ENCODE measurements around the gene MED12L.

Gene MED12L

GRCh38 chr3:151322511-151322910, 237.0 kb downstream of the MED12L start:
- H3K27ac Mint-ChIP-seq, result no peak overlapping the region
- no peak overlapping the region for H3K4me3 Mint-ChIP-seq
- TF ChIP-seq CTCF (IDR thresholded peaks at IDR 0.05; ENCODE audit: unreplicated experiment in 3 of 3), result no peak
- H3K4me1 Mint-ChIP-seq, result no peaks in the 10 kb centered on the region
- H3K27me3 Mint-ChIP-seq (ENCODE audit: low read depth), result no peaks in the 10 kb centered on the region
- no peaks in the 10 kb centered on the region for H3K9me3 Mint-ChIP-seq
- no peaks in the 10 kb centered on the region for H3K36me3 Mint-ChIP-seq (ENCODE audit: low read depth)

DNA sequence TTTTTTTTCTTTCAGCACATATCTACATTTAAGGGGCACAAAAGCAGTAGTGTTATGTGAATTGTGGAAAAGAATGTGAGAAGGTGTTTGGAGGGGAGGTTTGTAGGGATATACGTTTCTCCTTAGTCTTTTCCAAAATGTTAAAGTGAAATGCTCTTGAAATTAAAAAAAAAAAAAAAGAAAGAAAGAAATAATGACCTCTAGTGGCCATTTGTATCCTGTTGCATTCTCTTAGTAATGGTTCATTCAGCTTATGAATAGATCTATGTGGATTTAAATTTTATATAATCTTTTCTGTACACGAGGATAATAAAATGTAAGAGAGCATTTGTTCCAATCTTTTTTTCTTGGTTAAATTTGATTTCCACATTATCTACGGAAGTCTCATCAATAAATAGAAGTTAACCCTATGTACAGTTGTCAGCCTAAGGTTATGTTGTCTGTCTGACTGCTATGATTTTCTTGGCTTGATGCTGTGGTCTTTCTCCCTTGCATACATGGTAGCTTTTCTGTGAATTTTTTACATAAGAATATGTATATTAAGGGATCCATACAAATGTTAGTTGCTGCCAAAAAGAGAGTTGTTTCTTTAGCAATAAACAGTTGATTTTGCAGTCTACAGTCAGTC, 242.2 kb downstream of the MED12L start:
- no peaks in the 10 kb centered on the region for H3K9me3 Mint-ChIP-seq
- no peaks in the 10 kb centered on the region for H3K4me1 Mint-ChIP-seq
- no peak overlapping the region for H3K4me3 Mint-ChIP-seq
- H3K36me3 Mint-ChIP-seq (ENCODE audit: low read depth), result no peaks in the 10 kb centered on the region
- no peaks in the 10 kb centered on the region for H3K27me3 Mint-ChIP-seq (ENCODE audit: low read depth)
- TF ChIP-seq CTCF (IDR thresholded peaks at IDR 0.05; ENCODE audit: unreplicated experiment in 3 of 3), result peak; percentile 50 to 68 (median 58)
- H3K27ac Mint-ChIP-seq, result no peak overlapping the region

DNA sequence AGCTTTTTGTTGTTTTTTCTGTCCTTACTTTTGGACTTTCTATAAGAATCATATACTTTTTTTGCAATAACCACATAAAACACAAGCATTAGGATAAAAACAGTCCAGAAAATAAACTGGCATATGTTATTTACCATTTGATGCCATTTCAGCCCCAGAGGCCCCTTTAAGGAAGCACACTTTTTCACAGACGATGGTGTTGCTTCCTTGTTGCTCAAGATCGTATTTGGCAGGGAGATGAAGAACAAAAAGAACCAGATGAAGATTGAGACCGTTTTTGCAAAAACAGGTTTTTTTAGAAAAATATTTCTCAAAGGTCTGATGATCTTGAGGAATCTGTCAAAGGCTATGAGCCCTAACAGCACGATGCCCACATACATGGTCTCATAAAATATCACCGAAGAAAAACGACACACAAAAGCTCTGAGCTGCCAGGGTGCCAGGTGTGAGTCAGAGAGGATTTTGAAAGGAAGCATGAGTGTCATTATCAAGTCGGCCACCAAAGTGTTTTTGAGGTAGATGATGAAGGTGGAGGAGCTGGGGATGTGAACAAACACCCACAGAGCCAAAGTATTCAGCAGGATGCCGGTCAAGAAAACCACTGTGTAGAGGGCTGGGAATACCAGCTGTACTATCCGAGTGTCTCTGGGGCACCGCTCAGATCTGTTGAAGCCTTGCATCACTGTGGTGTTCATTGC, 243.0 kb downstream of the MED12L start:
- Mint-ChIP-seq H3K9me3 (no peaks in the 10 kb centered on the region), H3K27me3 (ENCODE audit: low read depth) (no peaks in the 10 kb centered on the region), H3K4me1 (no peaks in the 10 kb centered on the region), H3K4me3 (no peak overlapping the region), H3K36me3 (ENCODE audit: low read depth) (no peaks in the 10 kb centered on the region), H3K27ac (no peak overlapping the region)
- TF ChIP-seq CTCF (IDR thresholded peaks at IDR 0.05; ENCODE audit: unreplicated experiment in 3 of 3), result no peak

- Mint-ChIP-seq H3K4me3 (no peak within 1 kb of the TSS), H3K27ac (no peak within 1 kb of the TSS), H3K27me3 (ENCODE audit: low read depth) (no peaks in the 10 kb centered on the region), H3K4me1 (no peaks in the 10 kb centered on the region), H3K36me3 (ENCODE audit: low read depth) (no peaks in the 10 kb centered on the region), H3K9me3 (no peaks in the 10 kb centered on the region)
- no peak for TF ChIP-seq CTCF (IDR thresholded peaks at IDR 0.05; ENCODE audit: unreplicated experiment in 3 of 3)
Observed at GRCh38 chr3:151329363-151329762, 243.9 kb downstream of the MED12L start, which contains the start of gene P2RY13. P2RY13 (minus strand) TSS chr3:151329549; CDS start chr3:151329528, 21 bp downstream.

- Mint-ChIP-seq H3K27me3 (ENCODE audit: low read depth) (no peaks in the 10 kb centered on the region), H3K9me3 (no peaks in the 10 kb centered on the region), H3K4me1 (no peaks in the 10 kb centered on the region), H3K36me3 (ENCODE audit: low read depth) (no peaks in the 10 kb centered on the region), H3K27ac (no peak overlapping the region), H3K4me3 (no peak overlapping the region)
- TF ChIP-seq CTCF (IDR thresholded peaks at IDR 0.05; ENCODE audit: unreplicated experiment in 3 of 3), result no peak
Observed at GRCh38 chr3:151330379-151330778, 244.9 kb downstream of the MED12L start.

DNA sequence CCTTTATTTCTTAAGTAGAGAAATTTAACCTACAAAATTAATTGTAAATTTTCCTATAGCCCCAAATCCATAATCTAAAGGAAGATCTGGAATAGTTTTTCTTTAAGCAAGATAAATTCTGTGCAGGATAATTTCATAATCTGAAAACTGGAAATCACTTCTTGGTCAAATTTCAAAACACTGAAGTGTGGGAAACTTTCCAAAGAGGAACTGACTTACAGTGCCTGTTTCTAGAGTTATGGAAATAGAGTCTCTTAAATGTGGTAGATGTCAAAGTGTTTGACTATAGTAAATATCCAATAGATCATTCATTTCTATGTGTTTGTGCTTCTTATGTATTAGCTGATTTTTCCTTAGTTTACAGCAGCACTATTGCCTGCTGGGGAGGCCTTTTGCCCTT, 245.4 kb downstream of the MED12L start:
- H3K4me3 Mint-ChIP-seq, result no peak overlapping the region
- TF ChIP-seq CTCF (IDR thresholded peaks at IDR 0.05; ENCODE audit: unreplicated experiment in 3 of 3), result no peak
- no peak overlapping the region for H3K27ac Mint-ChIP-seq
- no peaks in the 10 kb centered on the region for H3K4me1 Mint-ChIP-seq
- no peaks in the 10 kb centered on the region for H3K9me3 Mint-ChIP-seq
- H3K27me3 Mint-ChIP-seq (ENCODE audit: low read depth), result no peaks in the 10 kb centered on the region
- no peaks in the 10 kb centered on the region for H3K36me3 Mint-ChIP-seq (ENCODE audit: low read depth)

All from nephron (organoid).